Lower lobe of right lung (tissue), 2 donors: ENCODE results near the gene RFTN1. TPM values are rescaled to one million over a fixed set of nuclear protein-coding genes. Genes with fewer than 3 reads are reported as not detected.

Experiments used
- ATAC-seq, 2 donors: fragments of 200-7000 bp; cut with Tn5 transposase; one replicate each; pipeline ENCODE4 v1.9.1; 2020 to 2022; ENCODE audit warnings: mild to moderate bottlenecking in 2 of 2, moderate library complexity in 2 of 2
- DNase-seq: peaks from one replicate; pipeline ENCODE4 v3.0.0-alpha.2; 2020
- H3K27ac ChIP-seq: fragments of 200-600 bp; one replicate; pipeline ENCODE4 v1.8.0; 2022
- H3K27me3 ChIP-seq: fragments of 200-600 bp; one replicate; pipeline ENCODE4 v1.8.0; 2022; ENCODE audit warnings: low read depth
- H3K36me3 ChIP-seq: fragments of 200-600 bp; one replicate; pipeline ENCODE4 v1.8.0; 2022; ENCODE audit warnings: mild to moderate bottlenecking
- H3K4me1 ChIP-seq: fragments of 200-600 bp; one replicate; pipeline ENCODE4 v1.8.0; 2022
- H3K4me3 ChIP-seq: fragments of 200-600 bp; one replicate; pipeline ENCODE4 v1.8.0; 2022; ENCODE audit warnings: mild to moderate bottlenecking
- H3K9me3 ChIP-seq: fragments of 200-600 bp; one replicate; pipeline ENCODE4 v1.8.0; 2022
- CTCF ChIP-seq: fragments of 200-600 bp; IDR thresholded peaks from one replicate; pipeline ENCODE4 v1.8.0; 2022; ENCODE audit warnings: antibody characterized with exemption, mild to moderate bottlenecking
- intact Hi-C: fragments of 100-400 bp; cut with DNase I; formaldehyde crosslinking; loops from one replicate; pipeline ENCODE4 v1.11.0; 2022
- total RNA-seq: library from RNA; stranded (reverse); fragmentation: NEBNext Ultra II Directional; extraction: Animal tissue kit (Norgen Biotek cat#: 25700); gene quantifications from one replicate; pipeline ENCODE4 v1.2.1, GENCODE V29; 2021
- donor health status: DM: no; HTN: yes; CAD: no; lungs with severe emphysema.

Gene RFTN1
- total RNA-seq, 1 donor from 2014 or later = 58.2 TPM

GRCh38 chr3:16331319-16331883 lies 182.1 kb downstream of the RFTN1 start:
- H3K36me3 ChIP-seq = peaks cover 13% of the 10 kb centered on the region
- intact Hi-C loops = no loop called here
- H3K27ac ChIP-seq = no peak overlapping the region
- H3K4me1 ChIP-seq = no peaks in the 10 kb centered on the region
- no peak for TF ChIP-seq CTCF
- ATAC-seq (no peak), DNase-seq (no peak)
- H3K9me3 ChIP-seq = peaks cover 8% of the 10 kb centered on the region
- H3K27me3 ChIP-seq = no peaks in the 10 kb centered on the region
- no peak overlapping the region for H3K4me3 ChIP-seq

- ATAC-seq (no peak), DNase-seq (no peak)
- intact Hi-C loops = no loop called here
- Histone ChIP-seq H3K4me3 (no peak overlapping the region), H3K27me3 (no peaks in the 10 kb centered on the region), H3K27ac (no peak overlapping the region), H3K36me3 (peaks cover 20% of the 10 kb centered on the region), H3K9me3 (peaks cover 8% of the 10 kb centered on the region), H3K4me1 (no peaks in the 10 kb centered on the region)
- TF ChIP-seq CTCF = no peak
Measured at GRCh38 chr3:16330351-16330750, 183.1 kb downstream of the RFTN1 start.

GRCh38 chr3:16329826-16330129 lies 183.7 kb downstream of the RFTN1 start:
- H3K27ac ChIP-seq = no peak overlapping the region

GRCh38 chr3:16329036-16329825 lies 184.3 kb downstream of the RFTN1 start:
- ATAC-seq (peak; percentile 51 to 54), DNase-seq (no peak)

More at GRCh38 chr3:16329826-16330129, 183.7 kb downstream of the RFTN1 start:
- H3K27me3 ChIP-seq = no peaks in the 10 kb centered on the region
- H3K4me3 ChIP-seq = no peak overlapping the region
- no peak for DNase-seq
- peaks cover 8% of the 10 kb centered on the region for H3K9me3 ChIP-seq
- intact Hi-C loops = no loop called here
- H3K36me3 ChIP-seq = peaks cover 26% of the 10 kb centered on the region
- no peak for TF ChIP-seq CTCF
- no peaks in the 10 kb centered on the region for H3K4me1 ChIP-seq
- ATAC-seq = no peak

GRCh38 chr3:16328124-16328523 lies 185.4 kb downstream of the RFTN1 start:
- no peak for TF ChIP-seq CTCF
- Histone ChIP-seq H3K9me3 (peaks cover 8% of the 10 kb centered on the region), H3K4me3 (no peak overlapping the region), H3K27ac (no peak overlapping the region), H3K4me1 (no peaks in the 10 kb centered on the region), H3K36me3 (peaks cover 39% of the 10 kb centered on the region), H3K27me3 (no peaks in the 10 kb centered on the region)
- no peak for ATAC-seq
- intact Hi-C loops = no loop called here
- DNase-seq = no peak

More at GRCh38 chr3:16329036-16329825, 184.3 kb downstream of the RFTN1 start:
- peaks cover 8% of the 10 kb centered on the region for H3K9me3 ChIP-seq
- H3K4me1 ChIP-seq = no peaks in the 10 kb centered on the region
- peaks cover 28% of the 10 kb centered on the region for H3K36me3 ChIP-seq
- H3K27ac ChIP-seq = no peak overlapping the region
- intact Hi-C loops = no loop called here
- H3K4me3 ChIP-seq = no peak overlapping the region
- TF ChIP-seq CTCF = no peak
- H3K27me3 ChIP-seq = no peaks in the 10 kb centered on the region
